ENCODE data around the gene USP11.

Gene USP11

GRCh38 chrX:47204970-47205369 lies 27.8 kb upstream of the USP11 start:
- DNase-seq: no peak

GRCh38 chrX:47206316-47206715 lies 26.5 kb upstream of the USP11 start:
- DNase-seq: no peak

DNA sequence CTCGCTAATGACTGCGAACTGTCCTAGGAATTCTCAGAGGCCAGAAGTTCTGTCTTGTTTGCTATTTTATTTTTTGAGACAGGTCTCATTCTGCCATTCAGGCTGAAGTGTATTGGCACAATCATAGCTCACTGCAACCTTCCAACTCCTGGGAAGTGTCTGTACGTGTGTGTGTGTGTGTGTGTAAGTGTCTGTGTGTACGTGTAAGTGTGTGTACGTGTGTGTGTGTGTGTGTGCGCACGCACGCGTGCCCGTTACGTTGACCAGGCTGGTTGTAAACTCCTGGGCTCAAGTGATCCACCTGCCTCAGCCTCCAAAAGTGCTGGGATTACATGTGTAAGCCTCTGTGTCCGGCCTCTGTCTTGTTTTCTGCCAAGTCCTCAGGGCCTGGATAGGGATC lies 24.7 kb upstream of the USP11 start:
- DNase-seq: no peak

DNA sequence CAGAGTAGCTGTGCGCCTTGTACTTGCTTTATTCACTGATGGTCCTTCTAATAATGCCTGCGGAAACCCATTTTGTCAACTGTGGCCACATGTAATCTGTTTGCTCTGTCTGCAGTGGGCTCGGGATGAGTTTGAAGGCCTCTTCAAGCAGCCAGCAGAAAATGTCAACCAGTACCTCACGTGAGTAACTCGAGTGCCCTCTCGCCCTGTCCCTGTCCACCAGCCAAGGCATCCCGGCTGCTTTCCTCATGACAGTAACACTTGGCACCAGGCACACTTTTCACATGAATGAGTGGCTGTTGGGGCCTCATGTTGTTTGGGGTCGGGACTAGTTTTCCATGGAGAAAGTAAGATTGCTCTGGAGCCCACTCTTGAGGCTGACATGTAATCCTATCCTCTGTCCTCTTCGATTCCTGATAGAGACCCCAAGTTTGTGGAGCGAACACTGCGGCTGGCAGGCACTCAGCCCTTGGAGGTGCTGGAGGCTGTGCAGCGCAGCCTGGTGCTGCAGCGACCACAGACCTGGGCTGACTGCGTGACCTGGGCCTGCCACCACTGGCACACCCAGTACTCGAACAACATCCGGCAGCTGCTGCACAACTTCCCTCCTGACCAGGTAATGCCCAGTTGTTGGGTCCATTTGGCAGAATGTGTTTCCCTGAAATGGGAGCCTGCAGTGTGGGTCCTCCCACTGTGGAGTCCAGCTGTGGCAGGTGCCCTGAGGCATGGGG lies 23.1 kb upstream of the USP11 start:
- DNase-seq: no peak

- no peak for DNase-seq
These were observed 22.0 kb upstream of the USP11 start for GRCh38 chrX:47210661-47211425.

- no peak for DNase-seq
These were observed 20.2 kb upstream of the USP11 start for GRCh38 chrX:47212381-47213293.

GRCh38 chrX:47214435-47215077 lies 18.3 kb upstream of the USP11 start:
- DNase-seq: no peak

GRCh38 chrX:47215291-47215900 lies 17.4 kb upstream of the USP11 start:
- DNase-seq: no peak

DNA sequence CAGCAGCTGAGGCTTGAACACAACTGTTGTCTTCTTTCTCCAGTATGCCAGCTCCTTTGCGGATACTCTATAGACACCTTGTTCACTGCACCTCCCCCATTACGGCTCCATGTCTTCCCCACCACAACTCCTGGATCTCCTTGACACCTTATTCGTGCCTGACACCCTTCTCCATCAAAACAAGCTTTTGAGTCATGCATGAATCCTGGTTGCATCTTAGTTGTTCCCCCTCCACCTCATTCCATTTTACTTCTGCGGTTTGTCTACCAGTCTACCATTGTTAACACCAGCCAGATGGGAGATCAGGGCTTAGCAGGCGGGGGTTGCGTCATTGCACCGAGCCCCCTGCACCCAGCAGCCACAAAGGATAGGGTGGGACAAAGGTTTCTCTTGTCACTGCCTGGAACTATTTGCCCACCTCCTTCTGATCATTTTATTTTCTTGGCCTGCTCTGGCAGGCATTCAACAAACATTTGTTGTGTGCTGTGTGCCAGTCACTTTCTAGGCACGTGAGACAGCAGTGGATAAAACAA lies 16.4 kb upstream of the USP11 start:
- DNase-seq: no peak

GRCh38 chrX:47217121-47217851 lies 15.5 kb upstream of the USP11 start:
- peak; percentile 51 for DNase-seq

DNA sequence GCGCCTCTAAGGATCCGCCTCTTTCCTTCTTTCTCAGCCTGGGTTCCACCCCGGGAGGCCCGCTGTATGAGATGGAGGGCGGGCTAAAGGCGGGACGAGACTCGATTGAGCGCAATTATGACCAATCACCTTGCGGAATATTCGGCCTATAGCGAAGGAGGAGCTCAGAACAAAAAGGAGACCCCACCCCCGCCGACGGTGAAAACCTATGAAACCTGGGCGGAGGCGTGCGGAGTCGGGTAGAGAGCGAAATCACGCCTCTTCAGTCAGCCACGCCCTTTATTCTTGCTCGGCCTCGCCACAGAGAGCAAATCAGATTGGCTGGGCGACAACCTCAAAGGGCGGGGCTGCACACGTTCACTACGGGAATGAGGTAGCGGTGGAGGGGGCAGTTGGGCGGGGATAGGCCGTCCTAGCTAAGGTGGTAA lies 14.9 kb upstream of the USP11 start:
- peak; percentile 96 for DNase-seq

DNA sequence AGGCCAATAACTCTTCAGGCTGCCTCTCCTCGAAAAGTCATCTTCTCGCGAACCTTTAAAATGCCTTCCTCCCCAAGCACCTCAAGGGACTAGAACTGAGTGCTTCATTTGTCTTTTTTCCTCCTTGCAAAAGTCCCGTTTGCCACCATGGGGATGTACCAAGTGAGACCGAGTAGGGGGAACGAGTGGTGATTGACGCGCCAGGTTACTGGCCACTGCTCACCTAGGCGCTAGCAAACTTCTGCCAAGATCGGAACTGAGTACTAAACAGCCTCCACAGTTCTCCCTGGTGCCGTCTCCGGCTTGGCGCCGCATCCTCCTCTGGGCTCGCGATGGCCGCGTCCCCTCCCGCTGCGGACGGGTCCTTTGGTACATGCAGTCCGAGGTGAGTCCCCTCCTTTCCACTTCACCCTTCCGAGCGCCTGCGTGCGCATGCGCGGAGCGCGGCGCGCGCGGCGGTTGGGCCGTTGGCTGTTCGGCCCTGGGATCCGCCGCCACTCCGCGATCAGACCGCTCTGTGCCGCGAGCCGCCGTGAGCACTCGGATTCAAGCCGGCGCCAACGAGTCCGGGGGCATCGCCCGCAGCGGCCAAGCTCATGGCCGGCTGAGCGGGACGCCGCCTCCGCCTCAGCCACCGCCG lies 14.4 kb upstream of the USP11 start, which contains the start of gene CDK16:
TSS of gene CDK16 (plus strand) at position 402 of the 640 bp plus-strand sequence. CDS start 4,877 bp downstream, outside the sequence.
- DNase-seq: peak; percentile 54

GRCh38 chrX:47218920-47219815 lies 13.6 kb upstream of the USP11 start:
- no peak for DNase-seq

DNA sequence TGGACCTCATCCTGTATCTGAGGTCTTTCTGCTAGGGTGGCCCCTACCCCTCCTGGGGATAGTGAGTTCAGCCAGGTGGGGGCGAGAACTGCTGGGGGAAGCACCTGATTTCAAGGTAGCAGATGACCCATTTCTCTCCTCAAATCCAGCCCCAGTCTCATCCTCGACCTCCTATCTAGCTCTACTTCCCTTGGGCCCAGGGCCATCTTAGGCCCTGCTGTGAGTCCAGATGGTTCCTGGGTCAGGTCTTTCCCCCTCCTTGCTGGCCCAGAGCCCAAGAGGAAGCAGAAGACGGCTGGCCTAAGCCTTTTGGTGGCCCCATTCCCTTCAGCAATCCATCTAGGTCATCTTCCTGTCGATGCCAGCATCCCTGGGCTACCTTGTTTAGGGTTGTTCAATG lies 11.1 kb upstream of the USP11 start:
- no peak for DNase-seq

DNA sequence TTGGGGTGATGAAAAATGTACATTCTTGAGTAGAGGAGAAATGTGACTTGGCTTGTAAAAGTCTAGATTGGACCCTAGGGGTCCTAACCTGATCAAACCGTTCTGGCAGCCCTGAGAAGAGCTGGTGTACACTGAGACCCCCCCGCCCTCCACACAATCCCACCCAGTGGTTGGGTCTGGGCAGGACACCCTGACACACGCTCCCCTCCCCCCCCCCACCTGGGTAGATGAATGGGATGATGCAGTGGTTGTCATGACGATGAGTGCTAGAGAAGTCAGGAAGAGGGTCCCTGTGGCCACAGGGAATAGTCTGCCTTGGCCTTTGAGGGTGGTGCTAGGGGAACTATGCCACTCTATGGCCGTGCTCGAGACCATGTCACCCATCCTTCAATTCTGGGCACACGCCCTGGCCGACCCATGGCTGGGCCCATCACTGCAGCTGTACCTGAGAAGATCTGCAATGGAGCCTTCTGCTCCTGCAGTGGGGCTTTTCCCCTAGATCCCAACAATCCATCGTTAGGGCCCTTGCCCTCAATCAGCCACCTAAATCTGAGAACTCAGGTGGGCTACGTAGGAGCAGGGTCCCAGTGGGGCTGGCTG lies 10.0 kb upstream of the USP11 start:
- no peak for DNase-seq

GRCh38 chrX:47223476-47224250 lies 9.1 kb upstream of the USP11 start:
- no peak for DNase-seq

- no peak for DNase-seq
These were observed 8.4 kb upstream of the USP11 start for GRCh38 chrX:47224266-47224895.

GRCh38 chrX:47224896-47225290 lies 7.9 kb upstream of the USP11 start:
- no peak for DNase-seq
